Fibroblast of lung (primary cell): ENCODE data around the gene C3. TPM values are rescaled to one million over a fixed set of nuclear protein-coding genes. Genes with fewer than 3 reads are reported as not detected.

Experiments used
- DNase-seq, 2 donors: peaks; one replicate each; pipeline versions ENCODE4 v3.0.0 to v3.0.0-alpha.2; 2010; ENCODE audit warnings: low read depth in 2 of 2
- H2AFZ ChIP-seq: 2 replicates; pipeline ENCODE4 v1.5.1; 2012; ENCODE audit warnings: low read length, control low read depth, inconsistent platforms
- H3K27ac ChIP-seq: 2 replicates; pipeline ENCODE4 v1.5.1; 2011; ENCODE audit warnings: low read length, control low read depth; ENCODE audit not compliant: insufficient read depth
- H3K27me3 ChIP-seq: 2 replicates; pipeline ENCODE4 v1.5.1; 2011; ENCODE audit warnings: mild to moderate bottlenecking, low read length; ENCODE audit not compliant: control insufficient read depth, insufficient read depth
- H3K36me3 ChIP-seq: 2 replicates; pipeline ENCODE4 v1.5.1; 2011; ENCODE audit warnings: low read length; ENCODE audit not compliant: control insufficient read depth, insufficient read depth
- H3K4me1 ChIP-seq: 2 replicates; pipeline ENCODE4 v1.5.1; 2011; ENCODE audit warnings: low read length; ENCODE audit not compliant: control insufficient read depth, insufficient read depth; ENCODE audit errors: extremely low read depth
- H3K4me2 ChIP-seq: 2 replicates; pipeline ENCODE4 v1.5.1; 2011; ENCODE audit warnings: low read length, control low read depth; ENCODE audit not compliant: insufficient read depth; ENCODE audit errors: extremely low read depth
- H3K4me3 ChIP-seq, 4 experiments: fragments of 200-600 bp in 1 of 4; sonication (generic) in 1 of 4; replicated peaks in 1 of 4; 2 replicates each; pipeline ENCODE4 v1.5.1; 2011 to 2016; ENCODE audit warnings: low read length in 4 of 4, low read depth in 3 of 4, mild to moderate bottlenecking in 3 of 4, control low read depth in 2 of 4, inconsistent platforms in 1 of 4, mixed read lengths in 1 of 4; ENCODE audit not compliant: insufficient read depth in 1 of 4; ENCODE audit errors: control extremely low read depth in 1 of 4
- H3K79me2 ChIP-seq: 2 replicates; pipeline ENCODE4 v1.5.1; 2012; ENCODE audit warnings: mild to moderate bottlenecking, low read length, inconsistent platforms; ENCODE audit not compliant: control insufficient read depth, insufficient read depth
- H3K9ac ChIP-seq: 2 replicates; pipeline ENCODE4 v1.5.1; 2011; ENCODE audit warnings: mild to moderate bottlenecking, low read length, control low read depth; ENCODE audit not compliant: insufficient read depth
- H3K9me3 ChIP-seq: 2 replicates; pipeline ENCODE4 v1.5.1; 2012; ENCODE audit warnings: low read depth, low read length; ENCODE audit not compliant: control insufficient read depth, insufficient read depth
- H4K20me1 ChIP-seq: 2 replicates; pipeline ENCODE4 v1.5.1; 2011; ENCODE audit warnings: low read length; ENCODE audit not compliant: control insufficient read depth, insufficient read depth; ENCODE audit errors: extremely low read depth
- EZH2 ChIP-seq: IDR thresholded peaks from 2 replicates; pipeline ENCODE4 v1.5.1; 2012; ENCODE audit warnings: low read length, control low read depth, mild to moderate bottlenecking; ENCODE audit errors: missing control alignments
- polyA plus RNA-seq, 2 donors: library from polyadenylated mRNA; depleted of rRNA in 1 of 2; stranded (reverse) in 1 of 2; unstranded in 1 of 2; fragments of >200 nt; gene quantifications; 2 replicates each; pipeline ENCODE4 v1.2.1, GENCODE V29; 2011 to 2012; ENCODE audit warnings: missing spikeins in 1 of 2
- total RNA-seq: library from RNA; depleted of rRNA; stranded (reverse); fragments of >200 nt; gene quantifications from 2 replicates; pipeline ENCODE4 v1.2.1, GENCODE V29; 2014
- TF ChIP-seq, protein P1 (sequence below), 2 donors: IDR thresholded peaks in 1 of 2; conservative IDR thresholded peaks in 1 of 2; 1 replicate in 1 of 2; 2 replicates in 1 of 2; pipeline ENCODE4 v1.5.1; 2011 to 2012; ENCODE audit warnings: low read length in 2 of 2, control low read depth in 1 of 2, inconsistent platforms in 1 of 2, low read depth in 1 of 2, mild to moderate bottlenecking in 1 of 2

Gene C3
- total and polyA plus RNA-seq, 2 donors (not counting 1 experiment from before 2014, with no cell fraction given): 1.2 to 2.5 TPM

DNA sequence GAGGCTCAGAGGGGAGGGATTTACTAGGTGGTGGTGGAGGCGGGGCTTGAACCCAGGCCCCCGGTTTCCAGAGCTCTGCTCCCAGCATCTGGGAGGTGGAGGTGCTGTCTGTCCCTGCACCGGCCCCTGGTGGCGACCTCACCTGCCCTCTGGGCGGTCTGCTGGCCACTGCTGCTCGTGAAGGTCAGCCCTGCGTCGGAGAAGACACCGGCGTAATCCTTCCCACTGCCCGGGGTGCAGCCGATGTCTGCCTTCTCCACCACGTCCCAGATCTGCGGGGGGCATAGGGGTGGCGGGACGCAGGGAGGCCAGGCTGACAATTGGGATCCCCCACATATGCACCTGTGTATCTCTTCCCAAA is 12.8 kb downstream of the C3 start:
- DNase-seq: no peak
- TF ChIP-seq, protein P1, sequence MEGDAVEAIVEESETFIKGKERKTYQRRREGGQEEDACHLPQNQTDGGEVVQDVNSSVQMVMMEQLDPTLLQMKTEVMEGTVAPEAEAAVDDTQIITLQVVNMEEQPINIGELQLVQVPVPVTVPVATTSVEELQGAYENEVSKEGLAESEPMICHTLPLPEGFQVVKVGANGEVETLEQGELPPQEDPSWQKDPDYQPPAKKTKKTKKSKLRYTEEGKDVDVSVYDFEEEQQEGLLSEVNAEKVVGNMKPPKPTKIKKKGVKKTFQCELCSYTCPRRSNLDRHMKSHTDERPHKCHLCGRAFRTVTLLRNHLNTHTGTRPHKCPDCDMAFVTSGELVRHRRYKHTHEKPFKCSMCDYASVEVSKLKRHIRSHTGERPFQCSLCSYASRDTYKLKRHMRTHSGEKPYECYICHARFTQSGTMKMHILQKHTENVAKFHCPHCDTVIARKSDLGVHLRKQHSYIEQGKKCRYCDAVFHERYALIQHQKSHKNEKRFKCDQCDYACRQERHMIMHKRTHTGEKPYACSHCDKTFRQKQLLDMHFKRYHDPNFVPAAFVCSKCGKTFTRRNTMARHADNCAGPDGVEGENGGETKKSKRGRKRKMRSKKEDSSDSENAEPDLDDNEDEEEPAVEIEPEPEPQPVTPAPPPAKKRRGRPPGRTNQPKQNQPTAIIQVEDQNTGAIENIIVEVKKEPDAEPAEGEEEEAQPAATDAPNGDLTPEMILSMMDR (conservative IDR thresholded peaks at IDR 0.05 in 1 of 2, IDR thresholded peaks at IDR 0.05 in 1 of 2; ENCODE audit: low read depth in 1 of 2, low read length in 2 of 2): no peak
- TF ChIP-seq EZH2: no peak
- H3K79me2 ChIP-seq: no peaks in the 10 kb centered on the region
- H3K9me3 ChIP-seq: no peaks in the 10 kb centered on the region
- no peaks in the 10 kb centered on the region for H3K4me1 ChIP-seq
- no peaks in the 10 kb centered on the region for H3K36me3 ChIP-seq
- H3K9ac ChIP-seq: no peak overlapping the region
- H3K4me2 ChIP-seq: no peak overlapping the region
- H3K4me3 ChIP-seq: no peak overlapping the region
- no peak overlapping the region for H2AFZ ChIP-seq
- H3K27me3 ChIP-seq: no peaks in the 10 kb centered on the region
- H3K27ac ChIP-seq: no peak overlapping the region
- H4K20me1 ChIP-seq: no peaks in the 10 kb centered on the region

DNA sequence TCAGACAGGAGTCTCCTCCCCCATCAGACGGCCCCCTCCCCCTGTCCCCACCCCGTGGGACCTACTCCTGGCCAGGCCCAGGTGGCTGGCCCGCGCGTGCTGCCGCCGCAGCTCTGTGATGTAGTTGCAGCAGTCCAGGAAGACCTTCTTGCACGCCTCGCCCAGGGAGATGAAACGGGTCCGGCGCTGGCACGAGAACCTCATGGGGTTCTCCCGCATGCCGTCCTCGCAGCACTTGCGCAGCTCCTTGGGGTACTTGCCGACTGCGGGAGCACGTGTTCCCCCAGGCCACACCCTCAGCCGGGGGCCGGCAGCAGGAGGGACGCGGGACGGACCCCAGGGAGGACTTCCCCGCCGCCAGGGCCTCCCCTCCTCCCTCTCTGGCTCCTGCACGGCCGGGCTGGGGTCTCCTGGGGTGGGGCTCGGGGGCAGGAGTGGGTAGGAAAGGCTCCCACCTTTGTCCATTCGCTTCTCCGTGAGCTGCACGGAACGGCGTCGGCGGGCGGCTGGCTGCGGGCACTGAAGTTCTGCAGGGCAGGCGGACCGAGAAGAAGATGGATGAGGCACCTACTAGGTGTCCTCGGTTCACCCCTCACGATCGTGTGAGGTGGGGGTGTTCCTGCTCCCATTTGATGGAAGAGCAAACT is 13.3 kb downstream of the C3 start:
- H3K9ac ChIP-seq: no peak overlapping the region
- H3K9me3 ChIP-seq: no peaks in the 10 kb centered on the region
- H3K79me2 ChIP-seq: no peaks in the 10 kb centered on the region
- no peak overlapping the region for H2AFZ ChIP-seq
- no peak overlapping the region for H3K4me3 ChIP-seq
- TF ChIP-seq, protein P1 (conservative IDR thresholded peaks at IDR 0.05 in 1 of 2, IDR thresholded peaks at IDR 0.05 in 1 of 2; ENCODE audit: low read depth in 1 of 2, low read length in 2 of 2): no peak
- no peak for TF ChIP-seq EZH2
- no peaks in the 10 kb centered on the region for H3K27me3 ChIP-seq
- no peaks in the 10 kb centered on the region for H4K20me1 ChIP-seq
- H3K36me3 ChIP-seq: no peaks in the 10 kb centered on the region
- no peaks in the 10 kb centered on the region for H3K4me1 ChIP-seq
- DNase-seq: no peak
- no peak overlapping the region for H3K27ac ChIP-seq
- H3K4me2 ChIP-seq: no peak overlapping the region

DNA sequence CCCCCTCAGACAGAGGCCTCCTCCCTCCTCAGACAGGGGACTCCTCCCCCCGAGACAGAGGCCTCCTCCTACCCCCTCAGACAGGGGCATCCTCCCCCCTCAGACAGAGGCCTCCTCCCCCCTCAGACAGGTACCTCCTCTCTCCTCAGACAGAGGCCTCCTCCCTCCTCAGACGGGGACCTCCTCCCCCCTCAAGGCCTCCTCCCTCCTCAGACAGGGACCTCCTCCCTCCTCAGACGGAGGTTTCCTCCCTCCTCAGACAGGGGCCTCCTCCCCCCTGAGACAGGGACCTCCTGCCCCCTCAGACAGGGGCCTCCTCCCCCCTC is 13.9 kb downstream of the C3 start:
- no peak overlapping the region for H3K4me3 ChIP-seq

More for the DNA sequence above, 13.9 kb downstream of the C3 start:
- Histone ChIP-seq H2AFZ (no peak overlapping the region), H3K27me3 (no peaks in the 10 kb centered on the region), H4K20me1 (no peaks in the 10 kb centered on the region), H3K4me2 (no peak overlapping the region), H3K36me3 (no peaks in the 10 kb centered on the region), H3K9me3 (no peaks in the 10 kb centered on the region), H3K79me2 (no peaks in the 10 kb centered on the region), H3K9ac (no peak overlapping the region), H3K27ac (no peak overlapping the region), H3K4me1 (no peaks in the 10 kb centered on the region)
- DNase-seq: no peak
- TF ChIP-seq, protein P1 (conservative IDR thresholded peaks at IDR 0.05 in 1 of 2, IDR thresholded peaks at IDR 0.05 in 1 of 2; ENCODE audit: low read depth in 1 of 2, low read length in 2 of 2): no peak
- no peak for TF ChIP-seq EZH2
